ENCODE data around the gene MAPKBP1.
A peak's percentile ranks its signal among the peaks of the same experiment; 100 is the strongest.
"Not testable (repeated sequence)": the region's sequence is repeated elsewhere in the genome, so short reads cannot be mapped to it uniquely, and the experiment has no call there.

MAPKBP1 gene, protein sequence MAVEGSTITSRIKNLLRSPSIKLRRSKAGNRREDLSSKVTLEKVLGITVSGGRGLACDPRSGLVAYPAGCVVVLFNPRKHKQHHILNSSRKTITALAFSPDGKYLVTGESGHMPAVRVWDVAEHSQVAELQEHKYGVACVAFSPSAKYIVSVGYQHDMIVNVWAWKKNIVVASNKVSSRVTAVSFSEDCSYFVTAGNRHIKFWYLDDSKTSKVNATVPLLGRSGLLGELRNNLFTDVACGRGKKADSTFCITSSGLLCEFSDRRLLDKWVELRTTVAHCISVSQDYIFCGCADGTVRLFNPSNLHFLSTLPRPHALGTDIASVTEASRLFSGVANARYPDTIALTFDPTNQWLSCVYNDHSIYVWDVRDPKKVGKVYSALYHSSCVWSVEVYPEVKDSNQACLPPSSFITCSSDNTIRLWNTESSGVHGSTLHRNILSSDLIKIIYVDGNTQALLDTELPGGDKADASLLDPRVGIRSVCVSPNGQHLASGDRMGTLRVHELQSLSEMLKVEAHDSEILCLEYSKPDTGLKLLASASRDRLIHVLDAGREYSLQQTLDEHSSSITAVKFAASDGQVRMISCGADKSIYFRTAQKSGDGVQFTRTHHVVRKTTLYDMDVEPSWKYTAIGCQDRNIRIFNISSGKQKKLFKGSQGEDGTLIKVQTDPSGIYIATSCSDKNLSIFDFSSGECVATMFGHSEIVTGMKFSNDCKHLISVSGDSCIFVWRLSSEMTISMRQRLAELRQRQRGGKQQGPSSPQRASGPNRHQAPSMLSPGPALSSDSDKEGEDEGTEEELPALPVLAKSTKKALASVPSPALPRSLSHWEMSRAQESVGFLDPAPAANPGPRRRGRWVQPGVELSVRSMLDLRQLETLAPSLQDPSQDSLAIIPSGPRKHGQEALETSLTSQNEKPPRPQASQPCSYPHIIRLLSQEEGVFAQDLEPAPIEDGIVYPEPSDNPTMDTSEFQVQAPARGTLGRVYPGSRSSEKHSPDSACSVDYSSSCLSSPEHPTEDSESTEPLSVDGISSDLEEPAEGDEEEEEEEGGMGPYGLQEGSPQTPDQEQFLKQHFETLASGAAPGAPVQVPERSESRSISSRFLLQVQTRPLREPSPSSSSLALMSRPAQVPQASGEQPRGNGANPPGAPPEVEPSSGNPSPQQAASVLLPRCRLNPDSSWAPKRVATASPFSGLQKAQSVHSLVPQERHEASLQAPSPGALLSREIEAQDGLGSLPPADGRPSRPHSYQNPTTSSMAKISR (N-terminal part only)

GRCh38 chr15:41774062-41774881, at the start of gene MAPKBP1:
TSS of gene MAPKBP1 (plus strand) at chr15:41774484. CDS start at chr15:41775276, 792 bp downstream.
- DNase-seq (ENCODE audit: low read depth): peak; percentile 95

- DNase-seq (ENCODE audit: low read depth): no peak
Observed at GRCh38 chr15:41727143-41727542, 47.1 kb upstream of the MAPKBP1 start.

- not testable (repeated sequence) for DNase-seq (ENCODE audit: low read depth)
Observed at GRCh38 chr15:41728061-41728460, 46.2 kb upstream of the MAPKBP1 start.

DNA sequence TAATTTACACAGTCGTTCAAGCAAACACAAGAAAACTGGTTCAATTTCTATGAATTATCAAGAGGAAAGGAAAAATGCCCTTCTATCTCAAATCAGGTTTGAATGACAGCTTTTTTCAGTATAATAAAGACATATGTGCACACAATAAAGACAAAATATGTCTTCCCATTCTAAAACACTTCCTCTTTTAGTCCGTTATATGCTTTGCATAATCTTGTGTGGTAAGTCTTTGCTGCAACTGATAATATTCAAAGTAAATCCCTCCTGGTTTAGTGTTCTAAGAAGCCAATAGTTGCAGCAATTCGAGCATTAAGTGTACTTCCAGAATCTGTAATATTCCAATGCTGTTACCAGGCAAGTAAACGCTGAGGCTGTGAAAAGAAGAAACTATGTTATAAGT, 43.7 kb upstream of the MAPKBP1 start:
- no peak for DNase-seq (ENCODE audit: low read depth)

DNA sequence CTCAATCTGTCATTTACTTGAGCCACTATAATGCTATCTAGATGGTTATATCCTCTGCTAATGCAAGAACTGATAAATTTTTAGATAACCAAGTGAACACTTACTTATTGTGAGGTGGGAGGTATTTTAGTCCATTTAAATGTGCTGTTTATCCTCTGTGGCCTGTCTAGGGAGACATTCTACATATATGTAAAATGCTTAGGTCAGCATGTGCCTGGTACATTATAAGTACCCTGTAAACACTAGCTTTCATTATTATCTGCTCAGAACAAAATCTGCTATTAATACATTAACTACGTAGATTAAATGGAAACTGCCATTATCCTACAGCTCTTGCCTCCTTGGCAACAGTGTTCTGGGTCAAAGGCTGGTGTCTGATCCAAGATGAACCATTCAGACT, 41.8 kb upstream of the MAPKBP1 start:
- no peak for DNase-seq (ENCODE audit: low read depth)

GRCh38 chr15:41734079-41734478, 40.2 kb upstream of the MAPKBP1 start:
- no peak for DNase-seq (ENCODE audit: low read depth)

GRCh38 chr15:41735046-41735445, 39.2 kb upstream of the MAPKBP1 start:
- DNase-seq (ENCODE audit: low read depth): no peak

DNA sequence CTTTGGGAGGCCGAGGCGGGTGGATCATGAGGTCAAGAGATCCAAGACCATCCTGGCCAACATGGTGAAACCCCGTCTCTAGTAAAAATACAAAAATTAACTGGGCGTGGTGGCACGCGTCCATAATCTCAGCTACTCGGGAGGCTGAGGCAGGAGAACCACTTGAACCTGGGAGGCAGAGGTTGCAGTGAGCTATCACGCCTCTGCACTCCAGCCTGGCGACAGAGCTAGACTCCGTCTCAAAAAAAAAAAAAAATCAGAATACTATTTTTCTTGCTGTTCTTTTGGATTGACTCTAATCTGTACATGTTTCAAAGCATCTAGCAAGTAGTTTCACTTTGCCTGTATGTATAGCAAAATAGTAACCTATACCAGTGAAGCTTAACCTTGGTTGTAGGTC, 38.8 kb upstream of the MAPKBP1 start:
- not testable (repeated sequence) for DNase-seq (ENCODE audit: low read depth)

GRCh38 chr15:41746802-41747201, 27.5 kb upstream of the MAPKBP1 start:
- no peak for DNase-seq (ENCODE audit: low read depth)

- no peak for DNase-seq (ENCODE audit: low read depth)
Observed at GRCh38 chr15:41756198-41756597, 18.1 kb upstream of the MAPKBP1 start.

- peak; percentile 15 for DNase-seq (ENCODE audit: low read depth)
Observed at GRCh38 chr15:41772720-41773331, 1.5 kb upstream of the MAPKBP1 start.

- no peak for DNase-seq (ENCODE audit: low read depth)
Observed at GRCh38 chr15:41773332-41773728, 954 bp upstream of the MAPKBP1 start.

- DNase-seq (ENCODE audit: low read depth): no peak
Observed at GRCh38 chr15:41773729-41774061, 589 bp upstream of the MAPKBP1 start.

DNA sequence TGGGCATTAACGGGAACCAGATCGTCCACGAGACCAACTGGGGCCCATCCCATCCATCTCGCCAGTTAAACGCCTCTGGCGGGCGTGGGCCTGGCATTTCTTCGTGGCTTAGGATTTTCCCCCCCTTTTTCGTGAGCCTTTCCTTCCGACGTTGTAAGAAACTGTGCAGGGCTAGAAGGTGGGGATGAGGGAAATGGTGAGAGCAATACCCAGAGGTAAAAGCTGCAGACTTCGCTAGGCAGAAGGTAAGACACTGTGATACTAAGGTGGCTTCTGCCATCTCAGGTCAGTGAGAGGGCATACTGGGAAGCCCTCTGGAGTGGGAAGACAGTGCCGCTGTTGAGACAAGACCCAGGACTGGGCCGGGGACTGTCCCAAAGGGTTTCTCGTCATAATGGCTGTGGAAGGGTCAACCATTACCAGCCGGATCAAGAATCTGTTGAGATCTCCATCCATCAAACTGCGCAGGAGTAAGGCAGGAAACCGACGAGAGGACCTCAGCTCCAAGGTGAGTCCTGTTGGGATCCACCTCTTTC, 666 bp downstream of the MAPKBP1 start:
- no peak for DNase-seq (ENCODE audit: low read depth)

DNA sequence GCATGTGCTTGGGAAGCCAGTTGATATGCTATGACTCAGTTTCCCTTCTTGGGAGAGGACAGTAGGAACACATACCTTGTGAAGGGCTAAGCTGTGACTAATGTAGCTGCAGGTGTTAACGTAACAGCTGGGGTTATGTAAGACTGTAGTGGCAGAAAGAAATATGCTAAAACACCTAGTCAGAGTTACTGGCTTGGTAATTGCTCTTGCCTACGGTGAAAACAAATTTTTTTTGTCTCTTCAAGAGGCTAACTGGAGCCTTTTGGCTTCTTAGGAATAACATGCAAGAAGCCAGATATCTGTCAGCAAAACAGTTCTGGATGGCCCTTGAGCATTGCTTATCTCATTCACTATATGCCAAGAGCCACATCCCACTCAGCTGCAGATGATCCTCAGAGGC, 1.4 kb downstream of the MAPKBP1 start:
- DNase-seq (ENCODE audit: low read depth): no peak

DNA sequence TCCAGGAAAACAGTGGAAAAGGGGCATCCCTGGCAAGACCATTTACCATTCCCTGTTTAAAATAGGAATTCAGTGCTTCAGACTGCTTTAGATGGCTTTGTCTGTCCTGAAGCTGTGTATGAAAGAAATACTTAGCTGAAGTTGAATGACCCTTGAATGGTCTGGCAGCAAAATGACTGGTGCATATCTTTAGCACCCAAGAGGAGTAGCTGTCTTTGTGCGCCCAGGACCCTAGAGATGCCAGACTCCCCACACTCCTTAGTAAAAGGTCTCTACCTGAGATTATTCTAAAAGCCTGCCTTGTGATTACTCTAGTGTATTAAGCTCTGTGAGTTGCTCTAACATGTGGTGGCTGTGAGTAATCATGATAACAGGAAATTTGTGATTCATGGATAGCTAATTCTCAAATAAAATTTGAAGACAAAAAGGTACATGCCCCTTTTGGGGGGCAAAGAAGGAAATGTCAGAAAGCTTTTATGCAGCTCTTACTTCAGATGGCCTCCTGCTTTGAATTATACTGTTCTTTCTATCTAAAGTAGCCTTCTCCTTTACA, 3.2 kb downstream of the MAPKBP1 start:
- no peak for DNase-seq (ENCODE audit: low read depth)

GRCh38 chr15:41778521-41778920, 4.2 kb downstream of the MAPKBP1 start:
- DNase-seq (ENCODE audit: low read depth): no peak

- no peak for DNase-seq (ENCODE audit: low read depth)
Observed at GRCh38 chr15:41779662-41780157, 5.4 kb downstream of the MAPKBP1 start.

DNA sequence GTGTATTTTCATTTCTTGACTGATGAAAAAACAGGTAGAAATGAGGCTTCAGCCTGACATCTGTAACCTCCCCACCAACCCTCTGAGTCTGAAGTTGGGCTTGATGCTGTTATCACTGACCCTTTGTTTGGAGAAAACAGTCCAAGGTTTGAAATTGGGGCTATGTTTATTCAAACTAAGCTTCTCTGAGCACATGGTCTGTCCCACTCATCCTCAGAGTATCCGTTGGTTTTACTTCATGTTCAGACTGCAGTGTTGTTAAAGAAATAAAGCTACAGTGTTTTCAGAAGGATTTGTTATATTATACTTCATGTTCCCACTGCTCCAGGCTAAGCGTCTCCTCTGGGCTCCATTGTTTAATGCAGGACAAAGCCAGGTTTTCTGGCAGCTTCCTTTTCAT, 6.0 kb downstream of the MAPKBP1 start:
- DNase-seq (ENCODE audit: low read depth): no peak

GRCh38 chr15:41780727-41781126, 6.4 kb downstream of the MAPKBP1 start:
- no peak for DNase-seq (ENCODE audit: low read depth)

Data from activated T-helper 9 cell treated with anti-CD3 and anti-CD28 coated beads, Interleukin-2, amount 50 U/mL, for 16 hours (primary cell).